Cardiac muscle cell (in vitro differentiated cells and primary cell): ENCODE measurements around the gene FOSL2. TPM values are rescaled to one million over a fixed set of nuclear protein-coding genes. Genes with fewer than 3 reads are reported as not detected.

ENCODE experiments used
- DNase-seq, 2 donors: peaks; one replicate each; pipeline versions ENCODE4 v3.0.0 to v3.0.0-alpha.2; 2010 to 2017; ENCODE audit warnings: low read depth in 1 of 2, low spot score in 1 of 2
- H3K27ac ChIP-seq: fragments of 200-600 bp; sonication (generic); 2 replicates; pipeline ENCODE4 v1.5.1; 2016
- H3K27me3 ChIP-seq: fragments of 200-600 bp; sonication (generic); 2 replicates; pipeline ENCODE4 v1.6.0; 2016; ENCODE audit warnings: control low read depth
- H3K36me3 ChIP-seq: fragments of 200-600 bp; sonication (generic); 2 replicates; pipeline ENCODE4 v1.5.1; 2016; ENCODE audit warnings: control low read depth
- H3K4me1 ChIP-seq: fragments of 200-600 bp; sonication (generic); 2 replicates; pipeline ENCODE4 v1.8.1; 2017; ENCODE audit warnings: low read depth, mild to moderate bottlenecking, mixed run types
- H3K4me3 ChIP-seq: fragments of 200-600 bp; sonication (generic); 2 replicates; pipeline ENCODE4 v1.5.1; 2016; ENCODE audit warnings: mild to moderate bottlenecking
- H3K9me3 ChIP-seq: fragments of 200-600 bp; sonication (generic); 2 replicates; pipeline ENCODE4 v1.5.1; 2017; ENCODE audit warnings: low read depth, mild to moderate bottlenecking, control low read depth
- polyA plus RNA-seq: library from polyadenylated mRNA; unstranded; fragments of >200 nt; fragmentation: Nextera tagmentation; extraction: Ambion mirVana; gene quantifications from 2 replicates; pipeline ENCODE4 v1.2.1, GENCODE V29; 2016
- total RNA-seq: library from RNA; depleted of rRNA; stranded (reverse); fragments of >200 nt; gene quantifications from 2 replicates; pipeline ENCODE4 v1.2.3, GENCODE V29; 2016
- TF ChIP-seq, protein P1 (sequence below): IDR thresholded peaks from 2 replicates; pipeline ENCODE4 v1.5.1; 2012; ENCODE audit warnings: low read depth, mild to moderate bottlenecking, low read length

Gene FOSL2
- total and polyA plus RNA-seq, 2 experiments from 2014 or later: 2.0 to 3.5 TPM

DNA sequence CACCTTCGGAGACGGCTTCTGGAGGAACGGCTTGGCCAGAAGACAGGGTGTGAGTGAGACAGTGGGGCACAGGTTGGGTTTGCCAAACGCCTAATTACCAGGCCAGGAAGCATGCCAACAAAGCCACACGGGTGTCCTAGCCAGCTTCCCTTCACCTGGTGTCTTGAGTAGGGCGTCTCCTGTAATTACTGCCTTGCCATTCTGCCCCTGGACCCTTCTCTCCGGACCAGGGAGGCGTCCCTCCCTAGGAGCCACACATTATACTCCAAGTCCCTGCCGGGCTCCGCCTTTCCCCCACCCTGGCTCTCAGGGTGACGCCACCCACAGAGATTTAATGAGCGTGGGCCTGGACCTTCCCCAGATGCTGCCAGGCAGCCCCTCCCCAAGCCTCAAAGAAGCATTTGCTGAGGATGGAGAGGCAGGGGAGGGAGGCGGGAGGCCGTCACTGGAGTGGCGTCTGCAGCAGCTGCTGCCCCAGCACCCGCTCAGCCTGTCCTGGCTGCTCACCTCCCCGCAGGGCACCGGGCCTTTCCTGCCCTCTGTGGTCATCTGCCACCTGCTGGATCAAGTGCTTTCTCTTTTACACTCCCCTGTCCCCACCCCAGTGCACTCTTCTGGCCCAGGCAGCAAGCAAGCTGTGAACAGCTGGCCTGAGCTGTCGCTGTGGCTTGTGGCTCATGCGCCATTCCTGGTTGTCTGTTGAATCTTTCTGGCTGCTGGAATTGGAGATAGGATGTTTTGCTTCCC, 20.7 kb downstream of the FOSL2 start:
- Histone ChIP-seq H3K4me1 (no peaks in the 10 kb centered on the region), H3K4me3 (no peak overlapping the region), H3K9me3 (no peaks in the 10 kb centered on the region), H3K36me3 (peaks cover 5% of the 10 kb centered on the region), H3K27me3 (no peaks in the 10 kb centered on the region), H3K27ac (no peak overlapping the region)
- no peak for DNase-seq
- TF ChIP-seq, protein P1, sequence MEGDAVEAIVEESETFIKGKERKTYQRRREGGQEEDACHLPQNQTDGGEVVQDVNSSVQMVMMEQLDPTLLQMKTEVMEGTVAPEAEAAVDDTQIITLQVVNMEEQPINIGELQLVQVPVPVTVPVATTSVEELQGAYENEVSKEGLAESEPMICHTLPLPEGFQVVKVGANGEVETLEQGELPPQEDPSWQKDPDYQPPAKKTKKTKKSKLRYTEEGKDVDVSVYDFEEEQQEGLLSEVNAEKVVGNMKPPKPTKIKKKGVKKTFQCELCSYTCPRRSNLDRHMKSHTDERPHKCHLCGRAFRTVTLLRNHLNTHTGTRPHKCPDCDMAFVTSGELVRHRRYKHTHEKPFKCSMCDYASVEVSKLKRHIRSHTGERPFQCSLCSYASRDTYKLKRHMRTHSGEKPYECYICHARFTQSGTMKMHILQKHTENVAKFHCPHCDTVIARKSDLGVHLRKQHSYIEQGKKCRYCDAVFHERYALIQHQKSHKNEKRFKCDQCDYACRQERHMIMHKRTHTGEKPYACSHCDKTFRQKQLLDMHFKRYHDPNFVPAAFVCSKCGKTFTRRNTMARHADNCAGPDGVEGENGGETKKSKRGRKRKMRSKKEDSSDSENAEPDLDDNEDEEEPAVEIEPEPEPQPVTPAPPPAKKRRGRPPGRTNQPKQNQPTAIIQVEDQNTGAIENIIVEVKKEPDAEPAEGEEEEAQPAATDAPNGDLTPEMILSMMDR: no peak

DNA sequence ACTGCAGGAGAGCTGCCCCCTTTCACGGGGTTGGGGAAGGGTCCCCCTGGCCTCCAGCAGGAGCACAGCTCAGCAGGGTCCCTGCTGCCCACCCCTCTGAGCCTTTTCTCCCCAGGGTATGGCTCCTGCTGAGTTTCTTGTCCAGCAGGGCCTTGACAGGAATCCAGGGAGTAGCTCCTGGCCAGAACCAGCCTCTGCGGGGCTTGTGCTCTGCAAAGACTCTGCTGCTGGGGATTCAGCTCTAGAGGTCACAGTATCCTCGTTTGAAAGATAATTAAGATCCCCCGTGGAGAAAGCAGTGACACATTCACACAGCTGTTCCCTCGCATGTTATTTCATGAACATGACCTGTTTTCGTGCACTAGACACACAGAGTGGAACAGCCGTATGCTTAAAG, 21.2 kb downstream of the FOSL2 start:
- TF ChIP-seq, protein P1: no peak
- H3K27me3 ChIP-seq: no peaks in the 10 kb centered on the region
- peaks cover 5% of the 10 kb centered on the region for H3K36me3 ChIP-seq
- no peak overlapping the region for H3K4me3 ChIP-seq
- DNase-seq: no peak
- H3K4me1 ChIP-seq: no peaks in the 10 kb centered on the region
- H3K27ac ChIP-seq: no peak overlapping the region
- no peaks in the 10 kb centered on the region for H3K9me3 ChIP-seq

DNA sequence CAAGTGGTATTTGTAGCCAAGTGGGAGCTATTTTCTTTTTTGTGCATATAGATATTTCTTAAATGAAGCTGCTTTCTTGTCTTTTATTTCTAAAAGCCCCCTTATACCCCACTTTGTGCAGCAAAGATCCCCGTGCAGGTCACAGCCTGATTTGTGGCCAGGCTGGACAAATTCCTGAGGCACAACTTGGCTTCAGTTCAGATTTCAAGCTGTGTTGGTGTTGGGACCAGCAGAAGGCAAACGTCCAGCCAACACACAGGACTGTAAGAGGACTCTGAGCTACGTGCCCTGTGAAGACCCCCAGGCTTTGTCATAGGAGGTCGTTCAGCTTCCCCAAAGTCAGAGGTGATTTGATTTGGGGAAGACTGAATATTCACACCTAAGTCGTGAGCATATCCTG, 21.9 kb downstream of the FOSL2 start:
- Histone ChIP-seq H3K9me3 (no peaks in the 10 kb centered on the region), H3K4me1 (no peaks in the 10 kb centered on the region), H3K27ac (no peak overlapping the region), H3K4me3 (no peak overlapping the region), H3K27me3 (no peaks in the 10 kb centered on the region), H3K36me3 (peaks cover 5% of the 10 kb centered on the region)
- TF ChIP-seq, protein P1: no peak
- DNase-seq: no peak

DNA sequence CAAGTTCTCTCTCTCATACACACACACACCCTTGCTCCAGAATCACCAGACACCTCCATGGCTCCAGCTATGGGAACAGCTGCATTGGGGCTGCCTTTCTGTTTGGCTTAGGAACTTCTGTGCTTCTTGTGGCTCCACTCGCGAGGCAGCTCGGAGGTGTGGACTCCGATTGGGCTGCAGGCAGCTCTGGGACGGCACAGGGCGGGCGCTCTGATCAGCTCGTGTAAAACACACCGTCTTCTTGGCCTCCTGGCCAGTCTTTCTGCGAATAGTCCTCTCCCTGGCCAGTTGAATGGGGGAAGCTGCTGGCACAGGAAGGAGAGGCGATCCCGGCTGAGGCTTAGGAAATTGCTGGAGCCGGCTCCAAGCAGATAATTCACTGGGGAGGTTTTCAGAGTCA, 22.4 kb downstream of the FOSL2 start:
- no peak for DNase-seq
- Histone ChIP-seq H3K4me1 (no peaks in the 10 kb centered on the region), H3K27me3 (no peaks in the 10 kb centered on the region), H3K27ac (no peak overlapping the region), H3K9me3 (no peaks in the 10 kb centered on the region), H3K36me3 (peaks cover 5% of the 10 kb centered on the region), H3K4me3 (no peak overlapping the region)
- TF ChIP-seq, protein P1: no peak

DNA sequence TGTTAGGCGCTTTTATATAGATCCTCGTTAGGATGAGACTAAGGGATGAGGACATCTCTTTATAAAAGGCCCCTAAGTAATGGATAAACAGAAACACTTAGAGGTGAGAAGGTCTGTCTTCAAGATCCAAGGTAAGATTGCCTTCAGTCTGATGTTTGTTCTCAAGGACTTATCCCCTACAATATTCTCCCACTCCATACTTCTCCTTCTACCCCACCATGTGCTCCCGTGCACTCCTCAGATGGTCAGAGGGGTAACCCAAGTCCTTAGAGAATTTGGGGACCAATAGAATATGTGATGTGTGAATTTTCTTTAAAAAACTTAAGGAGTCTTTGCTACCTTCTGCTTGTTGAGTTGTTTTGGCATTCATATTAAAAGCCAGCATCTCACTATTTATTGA, 23.1 kb downstream of the FOSL2 start:
- peaks cover 2% of the 10 kb centered on the region for H3K4me1 ChIP-seq
- DNase-seq: no peak
- H3K36me3 ChIP-seq: peaks cover 5% of the 10 kb centered on the region
- no peak overlapping the region for H3K27ac ChIP-seq
- H3K9me3 ChIP-seq: no peaks in the 10 kb centered on the region
- H3K4me3 ChIP-seq: no peak overlapping the region
- TF ChIP-seq, protein P1: no peak
- no peaks in the 10 kb centered on the region for H3K27me3 ChIP-seq
